ENCODE data around the gene PWWP2B. TPM values are rescaled to one million over a fixed set of nuclear protein-coding genes. Genes with fewer than 3 reads are reported as not detected.

PWWP2B gene
- total RNA-seq, 1 donor from 2014 or later = 7.6 TPM

GRCh38 chr10:132411561-132412253 lies 14.7 kb downstream of the PWWP2B start:
- H3K4me3 Mint-ChIP-seq (ENCODE audit: unreplicated experiment) = no peak overlapping the region
- H3K27me3 Mint-ChIP-seq (ENCODE audit: unreplicated experiment) = peaks cover 14% of the 10 kb centered on the region
- TF ChIP-seq CTCF (IDR thresholded peaks at IDR 0.05; ENCODE audit: unreplicated experiment) = no peak
- no peak overlapping the region for H3K27ac Mint-ChIP-seq (ENCODE audit: unreplicated experiment)
- no peaks in the 10 kb centered on the region for H3K9me3 Mint-ChIP-seq (ENCODE audit: unreplicated experiment)
- no peak for DNase-seq (ENCODE audit: low spot score)
- H3K36me3 Mint-ChIP-seq (ENCODE audit: low read depth, unreplicated experiment) = peaks cover 8% of the 10 kb centered on the region
- peaks cover 12% of the 10 kb centered on the region for H3K4me1 Mint-ChIP-seq (ENCODE audit: unreplicated experiment)

- Mint-ChIP-seq H3K27ac (ENCODE audit: unreplicated experiment) (no peak overlapping the region), H3K4me1 (ENCODE audit: unreplicated experiment) (peaks cover 11% of the 10 kb centered on the region), H3K4me3 (ENCODE audit: unreplicated experiment) (no peak overlapping the region), H3K36me3 (ENCODE audit: low read depth, unreplicated experiment) (peaks cover 8% of the 10 kb centered on the region), H3K9me3 (ENCODE audit: unreplicated experiment) (no peaks in the 10 kb centered on the region), H3K27me3 (ENCODE audit: unreplicated experiment) (peaks cover 14% of the 10 kb centered on the region)
- TF ChIP-seq CTCF (IDR thresholded peaks at IDR 0.05; ENCODE audit: unreplicated experiment) = no peak
- DNase-seq (ENCODE audit: low spot score) = no peak
These were observed 15.6 kb downstream of the PWWP2B start for GRCh38 chr10:132412316-132413192.

GRCh38 chr10:132413226-132414205 lies 16.5 kb downstream of the PWWP2B start:
- Mint-ChIP-seq H3K27ac (ENCODE audit: unreplicated experiment) (no peak overlapping the region), H3K9me3 (ENCODE audit: unreplicated experiment) (no peaks in the 10 kb centered on the region), H3K4me3 (ENCODE audit: unreplicated experiment) (no peak overlapping the region), H3K4me1 (ENCODE audit: unreplicated experiment) (peaks cover 11% of the 10 kb centered on the region), H3K27me3 (ENCODE audit: unreplicated experiment) (peaks cover 14% of the 10 kb centered on the region), H3K36me3 (ENCODE audit: low read depth, unreplicated experiment) (peaks cover 8% of the 10 kb centered on the region)
- no peak for TF ChIP-seq CTCF (IDR thresholded peaks at IDR 0.05; ENCODE audit: unreplicated experiment)
- no peak for DNase-seq (ENCODE audit: low spot score)

- DNase-seq (ENCODE audit: low spot score) = no peak
- Mint-ChIP-seq H3K27ac (ENCODE audit: unreplicated experiment) (no peak overlapping the region), H3K9me3 (ENCODE audit: unreplicated experiment) (no peaks in the 10 kb centered on the region), H3K4me1 (ENCODE audit: unreplicated experiment) (peaks cover 11% of the 10 kb centered on the region), H3K4me3 (ENCODE audit: unreplicated experiment) (no peak overlapping the region), H3K27me3 (ENCODE audit: unreplicated experiment) (peaks cover 14% of the 10 kb centered on the region), H3K36me3 (ENCODE audit: low read depth, unreplicated experiment) (peaks cover 8% of the 10 kb centered on the region)
- TF ChIP-seq CTCF (IDR thresholded peaks at IDR 0.05; ENCODE audit: unreplicated experiment) = no peak
These were observed 17.5 kb downstream of the PWWP2B start for GRCh38 chr10:132414402-132415016.
